ENCODE data around the gene NADSYN1. TPM values are rescaled to one million over a fixed set of nuclear protein-coding genes. Genes with fewer than 3 reads are reported as not detected.

The NADSYN1 gene
- total RNA-seq, 1 experiment from 2014 or later, result 58.2 TPM

- DNase-seq (ENCODE audit: low read depth, low spot score) (no peak), ATAC-seq (no peak)
- no peak overlapping the region for H3K4me2 ChIP-seq (ENCODE audit: low read length)
- no peak overlapping the region for H3K9ac ChIP-seq (ENCODE audit: low read length)
- no peaks in the 10 kb centered on the region for H3K9me2 ChIP-seq (ENCODE audit: insufficient read depth)
- ChIA-PET RAD21 (ENCODE audit: low non-redundant PET in 1 of 2, low total read pairs in 2 of 2, uncharacterized antibody in 2 of 2, unreplicated experiment in 2 of 2) (no interaction called here), CTCF (no interaction called here), POLR2A (no interaction called here)
- no peaks in the 10 kb centered on the region for H3K9me3 ChIP-seq (ENCODE audit: control insufficient read depth in 1 of 2, insufficient read depth in 1 of 2, low read depth in 1 of 2, low read length in 2 of 2)
- no peak overlapping the region for H3K4me3 ChIP-seq (replicated peaks in 1 of 2; ENCODE audit: low read depth in 1 of 2, low read length in 2 of 2)
- intact Hi-C loops (cut with micrococcal nuclease), result no loop called here
- BruUV-seq (replicated peaks), result no TSS peak
- peaks cover 5 to 12% of the 10 kb centered on the region in 2 experiments; a peak in 2 of 4 replicates for H3K4me1 ChIP-seq (ENCODE audit: control insufficient read depth in 1 of 2, insufficient read depth in 2 of 2, low read length in 2 of 2)
- H3K27ac ChIP-seq (ENCODE audit: low read depth, low read length), result no peak overlapping the region
- H4K20me1 ChIP-seq (ENCODE audit: insufficient read depth), result peaks cover 3% of the 10 kb centered on the region; the same call in 1 of the 2 replicates
- TF ChIP-seq ZBTB33 (IDR thresholded peaks at IDR 0.05; ENCODE audit: extremely low read depth, insufficient replicate concordance, low read length) (no peak), ATF3 (IDR thresholded peaks at IDR 0.05) (no peak), POLR2AphosphoS5 (IDR thresholded peaks at IDR 0.05; ENCODE audit: low read depth, low read length) (no peak), SP1 (IDR thresholded peaks at IDR 0.05; ENCODE audit: low read depth) (no peak)
- H3K79me2 ChIP-seq (ENCODE audit: insufficient read depth, low read length), result peaks cover 18% of the 10 kb centered on the region
- H3K27me3 ChIP-seq (ENCODE audit: insufficient read depth, low read length), result no peaks in the 10 kb centered on the region
- H2AFZ ChIP-seq (ENCODE audit: low read depth, low read length, poor library complexity, severe bottlenecking), result no peak overlapping the region
- H3K36me3 ChIP-seq (ENCODE audit: control insufficient read depth in 1 of 2, insufficient read depth in 2 of 2, low read length in 2 of 2), result peaks cover 31 to 39% of the 10 kb centered on the region in 2 experiments; a peak in 3 of 4 replicates
These were observed 3.3 kb downstream of the NADSYN1 start for GRCh38 chr11:71456294-71456693.

- H2AFZ ChIP-seq (ENCODE audit: low read depth, low read length, poor library complexity, severe bottlenecking), result no peak overlapping the region
- no peak overlapping the region for H3K27ac ChIP-seq (ENCODE audit: low read depth, low read length)
- ChIA-PET CTCF (no interaction called here), RAD21 (ENCODE audit: low non-redundant PET in 1 of 2, low total read pairs in 2 of 2, uncharacterized antibody in 2 of 2, unreplicated experiment in 2 of 2) (no interaction called here), POLR2A (no interaction called here)
- H3K9me2 ChIP-seq (ENCODE audit: insufficient read depth), result no peaks in the 10 kb centered on the region
- TF ChIP-seq TCF7L2 (IDR thresholded peaks at IDR 0.05; ENCODE audit: borderline replicate concordance, extremely low read depth, insufficient read depth, insufficient read length), result no peak
- no peak for TF ChIP-seq ATF3 (IDR thresholded peaks at IDR 0.05)
- no peak for TF ChIP-seq SP1 (IDR thresholded peaks at IDR 0.05; ENCODE audit: low read depth)
- TF ChIP-seq EZH2 (IDR thresholded peaks at IDR 0.05), result no peak
- no peak for TF ChIP-seq POLR2A (IDR thresholded peaks at IDR 0.05; ENCODE audit: borderline replicate concordance, extremely low read depth, insufficient read depth, insufficient read length)
- TF ChIP-seq EGR1 (IDR thresholded peaks at IDR 0.05; ENCODE audit: low read depth), result no peak
- no peak for TF ChIP-seq CTCF (IDR thresholded peaks at IDR 0.05 in 2 of 3, conservative IDR thresholded peaks at IDR 0.05 in 1 of 3; ENCODE audit: borderline replicate concordance in 1 of 3, insufficient read depth in 1 of 3, low read depth in 2 of 3, low read length in 2 of 3)
- no peak for TF ChIP-seq CEBPB (IDR thresholded peaks at IDR 0.05; ENCODE audit: low read depth)
- no peak for TF ChIP-seq POLR2AphosphoS5 (IDR thresholded peaks at IDR 0.05; ENCODE audit: low read depth, low read length)
- H3K79me2 ChIP-seq (ENCODE audit: insufficient read depth, low read length), result peaks cover 16% of the 10 kb centered on the region
- no TSS peak for BruUV-seq (replicated peaks)
- ATAC-seq (no peak), DNase-seq (ENCODE audit: low read depth, low spot score) (no peak)
- no peaks in the 10 kb centered on the region for H3K27me3 ChIP-seq (ENCODE audit: insufficient read depth, low read length)
- no peak overlapping the region for H3K4me2 ChIP-seq (ENCODE audit: low read length)
- H4K20me1 ChIP-seq (ENCODE audit: insufficient read depth), result peaks cover 3% of the 10 kb centered on the region; the same call in 1 of the 2 replicates
- peaks cover 5 to 12% of the 10 kb centered on the region in 2 experiments; a peak in 2 of 4 replicates for H3K4me1 ChIP-seq (ENCODE audit: control insufficient read depth in 1 of 2, insufficient read depth in 2 of 2, low read length in 2 of 2)
- no peaks in the 10 kb centered on the region for H3K9me3 ChIP-seq (ENCODE audit: control insufficient read depth in 1 of 2, insufficient read depth in 1 of 2, low read depth in 1 of 2, low read length in 2 of 2)
- H3K4me3 ChIP-seq (replicated peaks in 1 of 2; ENCODE audit: low read depth in 1 of 2, low read length in 2 of 2), result no peak overlapping the region
- no peak overlapping the region for H3K9ac ChIP-seq (ENCODE audit: low read length)
- intact Hi-C loops (cut with micrococcal nuclease), result no loop called here
- peaks cover 30 to 39% of the 10 kb centered on the region in 2 experiments; a peak in 3 of 4 replicates for H3K36me3 ChIP-seq (ENCODE audit: control insufficient read depth in 1 of 2, insufficient read depth in 2 of 2, low read length in 2 of 2)
These were observed 3.8 kb downstream of the NADSYN1 start for GRCh38 chr11:71456831-71457230.

Measured in HCT116 (cell line).